Keratinocyte (primary cell): ENCODE measurements around the gene GLT6D1. TPM values are rescaled to one million over a fixed set of nuclear protein-coding genes. Genes with fewer than 3 reads are reported as not detected.
"Not testable (repeated sequence)": the region's sequence is repeated elsewhere in the genome, so short reads cannot be mapped to it uniquely, and the experiment has no call there.

Experiments used
- DNase-seq: peaks from one replicate; pipeline ENCODE4 v3.0.0-alpha.2; 2011; ENCODE audit warnings: low read depth, missing footprints, low spot score
- FAIRE-seq: peaks from 2 replicates; lab custom pipeline; 2011; peaks lifted over from hg19 to GRCh38; lab: Jason Lieb, UNC
- H2AFZ ChIP-seq: 2 replicates; pipeline ENCODE4 v1.6.0; 2012; ENCODE audit warnings: low read length, control low read depth, inconsistent platforms; ENCODE audit not compliant: control insufficient read depth
- H3K27ac ChIP-seq: 2 replicates; pipeline ENCODE4 v1.5.1; 2011; ENCODE audit warnings: low read length; ENCODE audit not compliant: control insufficient read depth, insufficient read depth
- H3K27me3 ChIP-seq: 3 replicates; pipeline ENCODE4 v1.6.0; 2011; ENCODE audit warnings: low read length; ENCODE audit not compliant: control insufficient read depth, insufficient read depth; ENCODE audit errors: extremely low read depth
- H3K36me3 ChIP-seq, 2 experiments: 2 replicates in 1 of 2; 3 replicates in 1 of 2; pipeline ENCODE4 v1.5.1; 2011; ENCODE audit warnings: low read length in 2 of 2, mild to moderate bottlenecking in 1 of 2; ENCODE audit not compliant: control insufficient read depth in 2 of 2, insufficient read depth in 2 of 2; ENCODE audit errors: extremely low read depth in 1 of 2
- H3K4me1 ChIP-seq: 3 replicates; pipeline ENCODE4 v1.5.1; 2011; ENCODE audit warnings: low read length; ENCODE audit not compliant: control insufficient read depth, insufficient read depth; ENCODE audit errors: extremely low read depth
- H3K4me2 ChIP-seq: 3 replicates; pipeline ENCODE4 v1.6.0; 2011; ENCODE audit warnings: low read depth, low read length; ENCODE audit not compliant: control insufficient read depth, insufficient read depth; ENCODE audit errors: extremely low read depth
- H3K4me3 ChIP-seq, 3 experiments: fragments of 200-600 bp in 1 of 3; sonication (generic) in 1 of 3; 2 replicates in 2 of 3; 3 replicates in 1 of 3; pipeline ENCODE4 v1.5.1; 2011 to 2016; ENCODE audit warnings: low read length in 3 of 3, mild to moderate bottlenecking in 3 of 3, control low read depth in 2 of 3, inconsistent platforms in 1 of 3, low read depth in 1 of 3, mixed read lengths in 1 of 3, mixed run types in 1 of 3, moderate library complexity in 1 of 3; ENCODE audit not compliant: control insufficient read depth in 2 of 3, insufficient read depth in 2 of 3; ENCODE audit errors: extremely low read depth in 1 of 3
- H3K79me2 ChIP-seq: 2 replicates; pipeline ENCODE4 v1.6.0; 2012; ENCODE audit warnings: low read length; ENCODE audit not compliant: control insufficient read depth, insufficient read depth
- H3K9ac ChIP-seq: 3 replicates; pipeline ENCODE4 v1.6.0; 2011; ENCODE audit warnings: low read length; ENCODE audit not compliant: control insufficient read depth, insufficient read depth; ENCODE audit errors: extremely low read depth
- H3K9me1 ChIP-seq: 3 replicates; pipeline ENCODE4 v1.6.0; 2011; ENCODE audit warnings: low read length; ENCODE audit not compliant: control insufficient read depth, insufficient read depth; ENCODE audit errors: extremely low read depth
- H3K9me3 ChIP-seq: 2 replicates; pipeline ENCODE4 v1.5.1; 2012; ENCODE audit warnings: low read depth, low read length; ENCODE audit not compliant: control insufficient read depth
- H4K20me1 ChIP-seq: 3 replicates; pipeline ENCODE4 v1.6.0; 2011; ENCODE audit warnings: low read length; ENCODE audit not compliant: control insufficient read depth, insufficient read depth; ENCODE audit errors: extremely low read depth
- EZH2 ChIP-seq: IDR thresholded peaks from one replicate; pipeline ENCODE4 v1.6.1; 2012; ENCODE audit warnings: inconsistent platforms, mild to moderate bottlenecking, low read length, moderate library complexity
- dilution Hi-C: fragments of 300-500 bp; cut with MboI; formaldehyde crosslinking; loops from one replicate; pipeline ENCODE4 v1.7.0; 2020; ENCODE audit warnings: low sequenced_read_pairs; ENCODE audit not compliant: extremely low pct_ligation_motif_present
- polyA plus RNA-seq, 5 experiments: library from polyadenylated mRNA; depleted of rRNA in 3 of 5; stranded (reverse) in 3 of 5; stranded (forward) in 1 of 5; unstranded in 1 of 5; fragments of >200 nt; gene quantifications; 1 replicate in 1 of 5; 2 replicates in 3 of 5; 3 replicates in 1 of 5; pipeline versions ENCODE4 v1.2.1 to v1.2.3, GENCODE V29; 2011 to 2012; ENCODE audit warnings: missing spikeins in 2 of 5, low read depth in 1 of 5, low replicate concordance in 1 of 5
- TF ChIP-seq, protein P1 (sequence below), 3 experiments: IDR thresholded peaks in 1 of 3; conservative IDR thresholded peaks in 1 of 3; optimal IDR thresholded peaks in 1 of 3; 2 replicates in 2 of 3; 3 replicates in 1 of 3; pipeline versions ENCODE3 to v1.5.1; 2011; ENCODE audit warnings: low read length in 3 of 3, mild to moderate bottlenecking in 3 of 3, moderate library complexity in 2 of 3, control low read depth in 1 of 3, inconsistent platforms in 1 of 3; ENCODE audit not compliant: insufficient read depth in 2 of 3; ENCODE audit errors: extremely low read depth in 1 of 3

GLT6D1 gene
- polyA plus RNA-seq, 1 donor (not counting 4 experiments of a cell fraction or from before 2014, with no cell fraction given): not detected

DNA sequence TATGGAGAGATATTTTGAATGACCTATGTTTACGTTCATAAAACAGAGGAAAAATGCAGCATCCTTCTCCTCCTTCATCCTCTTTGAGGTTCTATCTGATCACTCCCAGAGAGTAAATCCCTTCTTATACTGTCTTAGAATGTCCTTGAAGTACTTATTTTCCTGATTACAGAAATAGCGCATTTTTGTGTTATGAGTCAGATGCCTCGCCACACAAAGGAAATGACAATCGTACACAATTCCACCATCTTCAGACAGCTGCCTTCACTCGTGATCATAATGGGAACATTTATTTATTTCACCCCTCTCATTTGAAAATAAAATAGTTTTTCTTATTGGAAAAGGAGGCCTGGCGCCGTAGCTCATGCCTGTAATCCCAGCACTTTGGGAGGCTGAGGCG is 2.4 kb upstream of the GLT6D1 start:
- TF ChIP-seq EZH2: no peak
- Histone ChIP-seq H3K27me3 (no peaks in the 10 kb centered on the region), H3K9me1 (no peaks in the 10 kb centered on the region), H3K4me2 (no peak overlapping the region), H4K20me1 (no peaks in the 10 kb centered on the region), H3K9ac (no peak overlapping the region), H3K36me3 (no peaks in the 10 kb centered on the region), H3K4me3 (no peak overlapping the region), H3K4me1 (no peaks in the 10 kb centered on the region), H3K27ac (no peak overlapping the region), H2AFZ (no peak overlapping the region), H3K9me3 (peaks cover 3% of the 10 kb centered on the region), H3K79me2 (no peaks in the 10 kb centered on the region)
- DNase-seq (no peak), FAIRE-seq (no peak)
- dilution Hi-C loops: no loop called here

- no peaks in the 10 kb centered on the region for H3K9me1 ChIP-seq
- peaks cover 3% of the 10 kb centered on the region for H3K9me3 ChIP-seq
- dilution Hi-C loops: no loop called here
- no peak overlapping the region for H3K4me2 ChIP-seq
- no peaks in the 10 kb centered on the region for H3K79me2 ChIP-seq
- no peak overlapping the region for H3K9ac ChIP-seq
- no peaks in the 10 kb centered on the region for H3K27me3 ChIP-seq
- TF ChIP-seq, protein P1, sequence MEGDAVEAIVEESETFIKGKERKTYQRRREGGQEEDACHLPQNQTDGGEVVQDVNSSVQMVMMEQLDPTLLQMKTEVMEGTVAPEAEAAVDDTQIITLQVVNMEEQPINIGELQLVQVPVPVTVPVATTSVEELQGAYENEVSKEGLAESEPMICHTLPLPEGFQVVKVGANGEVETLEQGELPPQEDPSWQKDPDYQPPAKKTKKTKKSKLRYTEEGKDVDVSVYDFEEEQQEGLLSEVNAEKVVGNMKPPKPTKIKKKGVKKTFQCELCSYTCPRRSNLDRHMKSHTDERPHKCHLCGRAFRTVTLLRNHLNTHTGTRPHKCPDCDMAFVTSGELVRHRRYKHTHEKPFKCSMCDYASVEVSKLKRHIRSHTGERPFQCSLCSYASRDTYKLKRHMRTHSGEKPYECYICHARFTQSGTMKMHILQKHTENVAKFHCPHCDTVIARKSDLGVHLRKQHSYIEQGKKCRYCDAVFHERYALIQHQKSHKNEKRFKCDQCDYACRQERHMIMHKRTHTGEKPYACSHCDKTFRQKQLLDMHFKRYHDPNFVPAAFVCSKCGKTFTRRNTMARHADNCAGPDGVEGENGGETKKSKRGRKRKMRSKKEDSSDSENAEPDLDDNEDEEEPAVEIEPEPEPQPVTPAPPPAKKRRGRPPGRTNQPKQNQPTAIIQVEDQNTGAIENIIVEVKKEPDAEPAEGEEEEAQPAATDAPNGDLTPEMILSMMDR (optimal IDR thresholded peaks at IDR 0.05 in 1 of 3, IDR thresholded peaks at IDR 0.05 in 1 of 3, conservative IDR thresholded peaks at IDR 0.05 in 1 of 3; ENCODE audit: extremely low read depth in 1 of 3, insufficient read depth in 2 of 3, low read length in 3 of 3): no peak
- TF ChIP-seq EZH2: no peak
- no peak overlapping the region for H2AFZ ChIP-seq
- H4K20me1 ChIP-seq: no peaks in the 10 kb centered on the region
- H3K4me3 ChIP-seq: no peak overlapping the region
- DNase-seq (no peak), FAIRE-seq (no peak)
- H3K27ac ChIP-seq: no peak overlapping the region
- H3K4me1 ChIP-seq: no peaks in the 10 kb centered on the region
- H3K36me3 ChIP-seq: no peaks in the 10 kb centered on the region
Observed at GRCh38 chr9:135641047-135641446, 1.7 kb upstream of the GLT6D1 start.

DNA sequence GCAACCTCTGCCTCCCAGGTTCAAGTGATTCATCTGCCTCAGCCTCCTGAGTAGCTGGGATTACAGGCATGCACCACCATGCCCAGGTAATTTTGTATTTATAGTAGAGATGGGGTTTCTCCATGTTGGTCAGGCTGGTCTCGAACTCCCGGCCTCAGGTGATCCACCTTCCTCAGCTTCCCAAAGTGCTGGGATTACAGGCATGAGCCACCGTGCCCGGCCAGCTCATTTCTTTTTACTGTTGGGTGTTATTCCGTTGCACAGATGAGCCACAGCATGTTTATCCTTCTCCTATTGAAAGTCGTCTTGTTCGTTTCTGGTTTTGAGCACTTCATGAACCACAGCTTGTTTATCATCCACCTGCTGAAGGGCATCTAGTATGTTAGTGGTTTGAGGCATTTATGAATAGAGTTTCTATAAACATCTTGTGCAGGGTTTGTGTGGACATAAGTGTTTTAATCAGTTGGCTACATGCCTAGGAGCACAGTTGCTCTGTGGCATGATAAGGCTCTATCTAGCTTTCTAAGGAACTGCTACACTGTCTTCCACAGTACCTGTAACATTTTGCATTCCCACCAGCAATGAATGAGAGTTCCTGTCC is 2.3 kb downstream of the GLT6D1 start:
- H3K36me3 ChIP-seq, FAIRE-seq, H4K20me1 ChIP-seq, H3K79me2 ChIP-seq, H3K4me3 ChIP-seq, H2AFZ ChIP-seq, DNase-seq, H3K4me1 ChIP-seq, H3K9me1 ChIP-seq, H3K9ac ChIP-seq, dilution Hi-C loops, H3K4me2 ChIP-seq, H3K27me3 ChIP-seq, H3K9me3 ChIP-seq, H3K27ac ChIP-seq: not testable (repeated sequence)
